Tibial nerve (tissue), 4 donors: ENCODE measurements around the gene DPH2.

ENCODE experiments used
- CTCF ChIP-seq, 5 experiments: fragments of 200-600 bp in 3 of 5; fragments of 450-650 bp in 2 of 5; sonication (generic) in 3 of 5; IDR thresholded peaks; one replicate each; pipeline ENCODE4 v1.5.1; 2016 to 2019; ENCODE audit warnings: antibody characterized with exemption in 5 of 5, mild to moderate bottlenecking in 3 of 5, moderate library complexity in 2 of 5
- EP300 ChIP-seq, 2 donors: sonication (generic); formaldehyde crosslinking; IDR thresholded peaks; one replicate each; pipeline ENCODE4 v1.6.1; 2017; ENCODE audit warnings: antibody characterized with exemption in 2 of 2, mild to moderate bottlenecking in 1 of 2
- POLR2A ChIP-seq, 2 donors: fragments of 450-650 bp; IDR thresholded peaks; one replicate each; pipeline ENCODE4 v1.6.1; 2017; ENCODE audit warnings: antibody characterized with exemption in 2 of 2, mild to moderate bottlenecking in 2 of 2, moderate library complexity in 2 of 2

- no peak for TF ChIP-seq POLR2A (IDR thresholded peaks at IDR 0.05)
- TF ChIP-seq EP300 (IDR thresholded peaks at IDR 0.05) = no peak
- no peak for TF ChIP-seq CTCF (IDR thresholded peaks at IDR 0.05)
These were observed 4.2 kb downstream of the DPH2 start for GRCh38 chr1:43973981-43974442.
